22Rv1 (cell line): ENCODE results near the gene ASTN1.

Experiments used
- CTCF ChIP-seq: fragments of 450-650 bp; IDR thresholded peaks from 2 replicates; pipeline ENCODE4 v1.5.1; 2017; ENCODE audit warnings: mild to moderate bottlenecking
- ZFX ChIP-seq: fragments of 450-650 bp; IDR thresholded peaks from 2 replicates; pipeline ENCODE4 v1.6.1; 2017; ENCODE audit warnings: antibody characterized with exemption, borderline replicate concordance

GRCh38 chr1:177033628-177034027 is 130.9 kb downstream of the ASTN1 start:
- TF ChIP-seq CTCF (no peak), ZFX (no peak)
